Measurements from ENCODE around the gene USP2.
A peak's percentile ranks its signal among the peaks of the same experiment; 100 is the strongest.

Gene USP2

DNA sequence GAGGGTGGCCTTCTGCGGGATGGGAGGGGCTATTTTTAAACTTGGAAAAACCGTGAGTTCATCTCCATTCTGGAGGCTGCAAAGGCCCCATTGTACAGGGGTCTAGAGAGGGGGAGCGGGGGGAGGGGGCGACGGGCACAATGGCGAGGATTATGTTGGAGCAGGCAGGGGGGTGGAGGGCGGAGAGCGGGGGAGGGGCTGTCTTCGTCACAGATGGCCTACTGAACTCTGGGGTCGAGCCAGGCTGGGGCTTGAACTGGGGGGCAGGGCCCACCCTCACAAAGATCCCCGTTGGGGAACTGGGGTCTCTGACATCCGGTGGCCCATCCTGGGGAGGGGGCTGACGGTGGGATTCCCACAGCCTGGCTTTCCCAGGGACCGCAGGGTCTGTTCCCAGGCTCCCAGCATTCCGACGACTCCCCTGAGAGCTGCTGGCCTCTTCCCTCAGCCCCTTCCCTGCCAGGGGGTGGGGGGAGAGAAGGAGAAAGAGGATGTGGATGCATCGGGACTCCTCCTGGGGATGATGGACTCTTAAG is 61.2 kb downstream of the USP2 start:
- no peak for DNase-seq

DNA sequence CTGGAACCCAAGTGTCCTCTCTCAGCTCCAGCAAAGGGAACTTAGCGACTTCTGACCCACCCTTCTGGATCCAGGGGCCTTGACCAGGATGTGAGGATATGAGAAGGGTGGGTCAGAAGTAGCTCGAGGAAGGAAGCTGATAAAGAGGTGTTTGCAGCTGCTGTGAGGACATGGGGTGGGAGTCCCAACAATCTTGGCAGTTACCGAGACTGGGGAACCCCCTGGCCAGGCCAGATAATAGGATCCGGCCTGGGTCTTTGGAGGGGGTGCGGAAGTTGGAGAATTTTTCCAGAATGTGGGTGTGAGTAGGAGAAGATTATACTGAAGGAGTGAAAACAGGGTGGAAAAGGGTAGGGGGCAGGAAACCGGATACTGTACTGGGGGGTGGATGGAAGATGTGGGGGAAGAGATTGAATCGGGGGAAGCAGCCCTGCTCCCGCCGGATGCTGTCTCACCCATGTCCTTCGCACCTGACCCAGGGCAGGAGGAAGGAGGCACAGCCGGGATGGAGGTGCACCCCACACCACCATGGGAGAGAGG is 61.7 kb downstream of the USP2 start:
- DNase-seq: no peak

DNA sequence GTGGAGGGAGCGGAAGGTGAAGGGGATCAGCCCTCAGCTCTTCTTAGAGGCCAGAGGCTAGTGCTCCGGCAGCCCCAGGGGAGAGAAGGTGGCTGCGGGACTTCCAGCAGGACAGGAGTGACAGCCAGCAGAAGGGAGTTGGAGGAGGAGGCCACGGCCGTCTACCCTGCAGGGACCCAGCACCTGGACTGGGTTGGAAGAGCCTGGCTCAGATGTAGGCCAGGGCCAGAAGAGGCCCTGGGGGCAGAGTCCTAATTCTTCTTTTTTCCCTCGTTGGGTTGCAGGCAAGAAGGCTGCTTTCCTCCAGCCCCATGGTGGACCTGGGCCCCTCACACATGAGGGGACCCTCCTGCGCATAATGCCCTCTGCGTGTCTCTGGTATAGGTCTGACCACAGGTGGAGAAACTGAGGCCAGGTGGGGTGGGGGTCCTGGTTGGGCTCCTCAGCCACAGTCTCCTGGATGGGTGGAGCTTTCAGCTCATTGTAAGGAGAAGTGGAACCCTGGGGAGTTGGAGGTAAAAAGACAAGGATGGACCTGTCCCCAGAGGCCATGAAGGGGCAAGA is 62.3 kb downstream of the USP2 start:
- DNase-seq: no peak

DNA sequence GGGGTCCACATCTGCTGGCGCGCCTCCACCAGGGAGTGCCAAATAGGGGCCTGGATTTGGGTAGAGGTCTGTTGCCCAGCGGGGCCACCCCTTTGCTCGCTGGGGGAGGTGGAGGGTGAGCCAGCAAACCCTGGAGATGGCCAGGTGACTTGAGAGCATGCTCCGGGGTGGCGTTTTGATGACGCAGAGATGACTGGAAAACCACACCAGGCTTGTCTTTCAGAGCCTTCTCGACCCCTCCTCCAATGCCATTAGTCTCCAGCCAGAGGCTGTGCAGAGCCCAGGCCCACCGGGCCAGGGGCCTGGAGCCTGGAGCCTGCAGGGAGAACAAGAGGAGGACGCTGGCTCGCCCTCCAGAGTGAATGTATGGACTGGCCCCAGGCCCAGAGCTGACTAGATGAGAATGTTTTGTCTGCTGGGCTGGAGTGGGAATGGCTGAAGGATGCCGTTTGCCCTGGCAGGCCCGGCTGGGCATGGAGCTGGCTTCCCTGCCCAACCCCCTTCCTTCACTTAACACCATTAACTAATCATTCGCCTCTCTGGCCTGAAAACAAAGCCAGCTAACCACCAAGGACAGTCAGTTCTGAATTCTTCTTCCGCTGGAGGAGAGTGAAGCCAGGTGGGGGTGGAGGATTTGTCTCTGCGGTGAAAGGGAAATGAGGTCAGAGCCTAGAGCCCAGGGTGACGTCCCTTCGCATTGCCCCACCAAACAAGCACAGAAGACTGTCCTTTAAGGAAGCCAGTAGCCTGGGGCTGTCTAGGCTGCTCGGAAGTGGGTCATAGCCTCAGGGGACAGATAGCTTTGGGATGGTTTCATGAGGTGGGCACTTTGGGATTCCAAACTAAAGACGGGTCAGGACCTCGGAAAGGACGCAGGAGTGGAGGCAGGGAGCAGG is 63.0 kb downstream of the USP2 start:
- peak; percentile 37 for DNase-seq

DNA sequence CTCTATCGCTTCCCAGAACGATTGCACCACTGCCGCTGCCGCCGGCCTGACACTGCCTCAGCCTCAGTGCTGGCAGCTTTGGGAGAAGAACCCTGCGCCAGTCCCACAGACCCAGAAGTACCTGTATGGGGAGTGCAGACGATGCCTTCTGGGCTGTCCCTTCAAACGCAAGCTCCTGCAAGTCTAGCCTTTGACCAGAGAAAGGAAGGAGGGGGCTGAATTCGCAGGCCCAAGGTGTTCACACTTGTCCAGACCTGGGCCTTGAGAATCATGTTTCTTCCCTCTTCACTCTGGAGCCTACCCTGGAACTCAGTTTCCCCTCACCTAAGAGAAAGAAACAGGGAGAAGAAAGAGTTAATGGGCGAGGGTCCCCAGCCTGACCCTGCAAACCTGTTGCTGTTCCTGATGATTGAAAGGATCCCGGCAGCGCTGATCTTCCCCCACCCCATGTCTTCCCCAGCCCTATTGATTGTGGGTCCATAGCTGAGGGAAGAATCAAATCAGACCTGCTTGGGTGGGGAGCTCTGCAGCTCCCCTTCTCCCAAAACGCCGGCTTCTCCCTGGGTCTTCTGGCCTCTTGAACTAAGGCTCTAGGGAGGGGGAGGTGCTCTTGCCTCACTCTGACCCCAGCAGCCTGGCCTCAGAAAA is 63.8 kb downstream of the USP2 start:
- no peak for DNase-seq

DNA sequence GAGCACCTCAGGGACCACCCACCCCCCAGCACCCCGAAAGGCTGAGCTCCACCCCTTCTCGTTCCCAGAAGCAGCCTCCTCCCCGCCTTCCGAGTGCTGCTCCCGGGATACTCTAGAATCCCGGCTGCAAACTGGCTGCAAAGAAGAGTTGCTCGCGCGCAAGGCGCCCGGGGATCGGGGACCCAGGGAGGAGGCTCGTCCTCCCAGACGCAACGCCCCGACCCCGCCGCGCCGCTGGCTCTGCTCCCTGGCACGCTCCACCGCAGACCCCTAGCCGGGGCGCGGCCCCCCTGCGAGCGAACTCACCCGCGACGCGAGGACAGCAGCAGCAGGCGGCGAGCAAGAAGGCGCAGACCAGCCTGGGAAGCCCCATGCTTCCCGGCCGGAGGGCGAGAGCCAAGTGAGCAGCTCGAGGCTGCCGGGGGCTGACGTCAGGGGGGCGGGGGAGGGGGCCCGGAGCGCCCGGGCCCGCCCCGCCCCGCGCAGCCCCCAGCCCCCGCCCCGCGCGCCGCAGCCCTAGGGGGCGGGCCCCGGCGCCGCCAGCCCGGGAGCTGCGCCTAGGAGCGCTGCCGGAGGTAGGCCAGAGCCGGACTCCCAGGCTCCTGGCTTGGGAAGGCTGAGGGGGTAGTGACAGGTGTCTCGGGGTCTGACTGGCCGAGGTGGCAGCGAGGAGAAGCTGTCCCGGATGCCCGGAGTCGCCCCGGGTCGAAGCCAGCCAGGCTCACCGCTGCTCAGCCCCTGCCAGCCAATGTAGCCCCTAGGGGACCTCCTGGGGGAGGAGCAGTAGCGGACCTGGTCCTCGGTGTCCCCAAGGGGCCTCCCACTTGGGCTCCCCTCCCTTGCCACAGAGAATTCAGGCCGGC is 64.5 kb downstream of the USP2 start, which contains the start of gene MCAM:
TSS of gene MCAM (minus strand) at position 402 of the 863 bp plus-strand sequence. CDS start at position 373, 29 bp downstream.
- DNase-seq: peak; percentile 36

DNA sequence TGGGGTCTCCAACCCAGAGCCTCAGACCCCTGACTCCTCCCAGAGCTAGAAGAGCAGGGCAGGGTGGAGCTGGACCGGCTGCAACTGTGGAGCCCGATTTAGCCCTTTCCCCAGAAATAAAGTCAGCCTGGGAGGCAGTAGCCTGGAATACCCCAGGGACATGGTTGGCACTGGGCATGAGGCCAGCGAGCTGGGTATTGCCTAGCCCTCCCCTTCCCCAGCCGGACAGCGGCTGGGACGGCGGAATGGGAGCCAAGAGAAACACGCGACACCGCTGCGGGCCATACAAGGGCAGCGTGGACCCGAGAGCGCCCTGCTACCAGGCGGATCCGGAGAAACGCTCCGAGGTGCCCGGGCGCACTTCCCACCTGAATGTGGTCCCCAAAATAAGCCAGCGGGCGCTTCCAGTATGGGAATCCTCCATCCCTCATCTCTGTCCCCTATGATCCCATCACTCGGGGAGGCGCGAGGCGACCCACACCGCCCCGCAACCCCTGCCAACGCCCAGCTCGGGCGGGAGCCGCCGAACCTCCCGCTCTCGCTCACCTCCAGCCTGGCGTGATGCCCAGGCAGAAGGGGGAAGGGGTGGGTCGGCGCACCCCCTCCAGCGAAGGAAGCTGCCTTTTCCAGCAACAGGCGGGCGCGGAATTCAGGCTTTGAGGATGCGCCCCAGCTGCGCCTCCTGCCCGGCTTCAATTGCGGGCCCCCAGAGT is 65.3 kb downstream of the USP2 start:
- DNase-seq: peak; percentile 39

DNA sequence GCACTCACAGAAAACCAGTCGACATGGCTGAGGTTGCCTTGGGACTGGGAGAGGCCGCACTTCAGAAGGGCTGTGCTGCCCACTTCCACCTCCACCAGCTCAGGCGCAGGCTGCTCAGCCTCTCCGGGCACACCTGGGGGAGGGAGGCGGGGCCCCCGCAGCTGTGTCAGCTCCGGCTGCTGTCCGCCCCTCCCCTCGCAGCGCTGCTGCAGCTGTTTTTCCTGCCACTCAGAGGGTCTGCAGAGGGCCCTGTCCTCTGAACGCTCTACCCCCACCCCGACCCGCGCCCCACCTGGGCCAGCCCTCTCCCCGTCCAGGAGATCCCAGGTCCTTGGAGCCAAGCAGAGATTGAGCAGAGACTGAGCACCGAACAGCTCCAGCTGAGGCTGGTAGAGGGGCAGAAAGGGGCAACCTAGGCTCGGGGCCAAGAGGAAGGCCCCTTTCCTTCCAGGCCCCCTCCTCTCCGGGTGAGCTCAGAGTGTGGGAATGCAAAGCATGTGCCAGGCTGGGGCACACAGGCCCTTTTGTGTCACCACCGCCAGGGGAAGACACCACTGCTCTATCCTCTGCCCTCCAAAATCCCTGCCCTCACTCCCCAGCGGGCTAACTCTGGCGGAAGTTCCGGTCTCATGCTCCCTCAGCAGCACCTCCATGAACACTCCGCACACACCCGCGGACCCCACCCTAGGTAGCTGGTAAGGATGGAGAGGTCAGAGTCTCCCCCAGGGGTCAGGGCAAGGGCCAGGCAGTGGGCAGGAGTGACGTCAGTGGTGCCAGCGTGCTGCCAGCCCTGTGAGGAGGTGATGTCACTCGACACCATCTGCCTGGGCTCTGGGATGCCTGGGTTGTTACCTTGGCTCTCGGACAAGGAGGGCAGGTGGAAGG is 66.1 kb downstream of the USP2 start:
- peak; percentile 63 for DNase-seq

DNA sequence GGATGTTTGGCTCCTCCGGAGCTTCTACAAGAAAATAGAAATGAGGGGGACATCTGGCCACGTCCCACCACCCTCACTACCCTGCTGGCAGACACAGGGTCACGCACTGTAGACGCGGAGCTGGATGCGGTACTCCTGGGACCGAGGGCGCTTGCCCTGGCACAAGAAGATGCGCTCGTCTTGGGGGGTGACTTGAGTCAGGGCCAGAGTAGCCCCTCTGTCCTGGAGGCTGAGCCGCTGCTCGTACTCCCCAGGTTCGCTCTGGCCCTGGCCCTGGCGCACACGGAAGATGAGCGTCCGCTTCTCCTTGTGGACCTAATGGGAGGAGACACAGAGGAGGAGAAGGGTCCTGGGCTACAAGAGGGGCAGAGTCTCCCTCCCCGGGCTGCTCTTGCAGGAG is 66.8 kb downstream of the USP2 start:
- no peak for DNase-seq

DNA sequence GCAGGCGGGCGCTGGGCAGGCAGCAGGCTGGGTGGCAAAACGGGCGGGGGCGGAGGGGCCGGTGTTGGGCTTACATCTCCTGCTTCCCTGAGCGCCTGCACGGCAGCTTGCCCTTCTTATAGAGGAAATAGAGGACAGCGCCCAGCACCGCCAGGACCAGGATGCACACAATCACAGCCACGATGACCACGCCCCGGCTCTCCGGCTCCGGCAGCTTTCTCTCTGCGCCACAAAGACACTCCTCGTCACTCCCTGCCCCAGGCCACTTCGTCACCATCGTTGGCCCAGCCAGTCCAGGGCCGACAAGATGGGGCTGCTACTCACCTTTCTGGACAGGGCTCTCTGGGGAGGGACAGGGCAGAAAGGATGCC is 70.8 kb downstream of the USP2 start:
- DNase-seq: no peak

DNA sequence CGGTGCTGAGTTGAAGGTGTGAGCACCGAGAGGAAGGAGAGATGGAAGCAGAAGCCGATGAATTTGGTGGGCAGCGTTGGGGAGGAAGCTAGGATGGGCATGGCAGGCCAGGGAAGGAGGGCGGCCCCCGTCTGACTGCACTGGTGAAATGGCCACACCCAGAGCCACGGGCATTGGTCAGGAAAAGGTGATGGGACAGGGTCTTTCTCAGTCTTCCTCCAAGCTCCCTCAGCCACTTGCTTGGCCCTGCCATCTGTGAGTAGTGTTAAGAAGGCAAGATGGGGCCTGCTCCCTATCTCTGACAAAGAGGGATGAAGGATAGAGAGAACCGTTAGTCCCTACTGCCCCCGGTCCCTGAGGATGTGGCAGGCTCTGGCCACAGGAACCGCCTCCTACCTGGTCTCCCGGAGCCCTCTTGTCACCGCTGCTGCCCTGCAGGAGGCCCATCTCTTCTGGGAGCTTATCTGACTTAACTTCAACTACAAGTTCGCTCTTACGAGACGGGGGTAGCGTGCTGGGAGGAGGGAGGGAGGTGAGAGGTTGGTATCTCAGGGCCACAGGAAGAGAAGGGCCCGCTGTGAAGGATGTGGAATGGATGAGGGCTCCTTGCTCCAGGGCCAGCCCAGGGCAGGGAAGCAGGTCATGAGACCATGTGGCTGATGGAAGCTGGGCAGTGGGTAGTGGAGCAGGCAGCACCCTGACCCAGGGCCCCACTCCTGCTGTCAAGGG is 71.4 kb downstream of the USP2 start:
- DNase-seq: no peak

DNA sequence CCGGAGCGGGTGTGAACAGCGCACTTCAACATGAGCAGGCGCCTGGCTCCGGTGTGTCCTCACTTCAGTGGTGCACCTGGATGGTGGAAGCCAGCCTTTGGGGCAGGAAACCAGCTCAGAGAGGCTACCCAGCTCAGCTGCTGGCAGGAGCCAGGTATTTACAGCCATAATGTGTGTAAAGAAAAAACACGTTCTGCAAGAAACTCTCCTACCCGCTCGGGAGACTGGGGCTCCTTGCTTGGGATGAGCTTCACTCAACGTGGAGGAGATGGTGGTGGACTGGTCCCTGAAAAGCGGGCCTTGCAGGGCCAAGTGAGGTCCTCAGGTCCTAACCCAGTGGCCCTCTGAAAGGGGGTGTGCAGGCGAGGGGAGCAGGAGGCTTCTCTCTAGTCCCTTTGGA is 72.1 kb downstream of the USP2 start:
- no peak for DNase-seq

DNA sequence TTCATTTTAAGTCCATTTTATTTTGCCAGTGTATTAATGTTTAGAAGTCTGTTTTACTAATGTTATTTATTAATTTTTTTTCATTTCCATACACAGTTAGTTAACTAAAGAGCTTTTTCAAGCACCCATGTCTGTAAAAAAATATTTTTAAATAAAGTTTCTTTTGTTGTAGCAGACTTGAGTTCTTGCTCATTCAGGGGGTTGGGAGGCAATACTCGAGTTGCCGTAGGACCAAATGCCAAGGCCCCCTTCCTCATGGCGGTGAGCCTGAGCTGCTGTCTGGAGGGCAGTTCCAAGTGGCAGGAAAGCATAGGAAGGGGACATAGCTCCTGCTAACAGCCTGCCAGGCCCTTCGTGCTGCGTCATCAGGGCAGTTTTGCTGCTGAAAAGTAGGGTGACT is 73.5 kb downstream of the USP2 start:
- no peak for DNase-seq

DNA sequence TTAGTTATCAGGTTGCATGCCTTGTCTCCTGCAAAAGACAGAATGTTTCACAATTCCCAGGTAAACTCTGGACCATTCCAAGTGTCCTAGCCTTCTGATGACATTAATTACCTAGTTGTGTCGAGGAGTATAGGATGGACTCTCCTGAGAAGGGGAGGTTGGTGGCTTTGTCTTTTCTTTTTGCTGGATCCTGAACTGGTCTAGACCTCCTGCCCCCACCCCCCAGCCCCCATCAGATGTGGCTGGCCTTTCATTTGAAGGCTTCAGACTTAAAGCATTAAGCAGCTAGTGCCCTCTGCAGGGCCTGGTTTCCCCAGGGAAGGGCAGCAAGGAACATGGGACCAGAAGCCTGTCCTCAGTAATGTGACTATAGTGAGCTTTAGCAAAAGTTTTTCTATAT is 74.3 kb downstream of the USP2 start:
- DNase-seq: no peak

DNA sequence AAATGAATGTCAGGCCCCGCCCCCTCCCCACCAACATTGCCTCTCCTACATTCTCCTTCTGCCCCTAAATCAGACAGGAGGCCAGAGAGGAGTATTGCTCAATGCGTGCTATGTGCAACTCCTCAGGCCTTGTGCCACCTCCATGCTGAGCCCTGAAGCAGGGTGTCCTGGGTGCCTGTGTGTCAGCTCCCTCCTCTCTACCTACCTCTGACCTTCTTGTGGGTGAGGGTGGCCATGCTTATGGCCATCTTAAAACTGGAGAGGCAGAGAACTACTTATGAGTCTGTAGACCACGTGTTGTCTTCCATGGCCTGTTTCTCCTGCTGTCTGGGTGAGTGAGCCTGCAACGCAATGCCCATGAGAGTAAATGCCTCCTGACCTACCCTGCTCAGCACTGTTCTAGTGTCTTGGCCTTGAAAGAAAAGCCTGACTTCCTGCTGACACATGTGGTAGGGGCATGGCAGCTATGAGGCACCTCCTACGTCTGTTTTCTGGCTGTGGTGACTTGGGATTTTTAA is 75.1 kb downstream of the USP2 start:
- peak; percentile 46 for DNase-seq

DNA sequence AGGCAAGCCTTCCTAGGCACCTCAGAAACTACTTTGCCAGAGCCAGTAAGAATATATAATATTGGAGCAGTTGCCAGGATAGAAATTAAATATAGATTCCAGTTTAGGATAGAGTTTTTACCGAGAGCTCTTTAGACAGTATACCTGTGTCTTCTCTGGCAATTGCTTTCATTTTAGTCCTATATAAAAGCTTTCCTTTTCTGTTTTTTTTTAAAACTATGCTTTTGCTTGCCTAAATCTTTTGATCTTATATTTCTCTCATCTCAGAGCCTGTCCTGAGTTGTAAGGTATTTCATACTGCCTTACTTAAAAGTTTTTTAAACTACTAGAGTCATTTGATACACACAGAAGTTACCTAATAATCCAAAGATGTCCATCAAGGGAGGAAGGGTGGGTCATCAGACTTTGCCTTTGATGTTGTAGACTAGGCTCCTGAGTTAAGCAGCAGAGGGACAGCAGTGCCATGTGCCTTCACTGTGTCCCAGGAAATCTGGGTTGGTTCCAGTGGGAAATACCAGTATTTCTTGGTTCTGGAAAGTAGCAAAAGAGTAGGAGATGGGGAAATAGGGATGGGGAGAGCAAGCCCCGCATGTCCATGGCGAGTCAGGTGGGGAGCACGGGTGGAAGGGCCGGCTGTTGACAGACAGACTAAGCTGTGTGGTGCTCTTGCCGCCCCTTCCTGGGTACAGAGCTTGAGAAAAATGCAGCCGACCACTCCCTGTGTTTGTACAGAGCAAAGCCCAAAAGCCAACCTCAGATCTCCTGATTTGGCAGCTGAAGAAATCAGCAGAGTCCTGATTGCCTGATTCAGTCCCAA is 75.7 kb downstream of the USP2 start:
- DNase-seq: no peak

Data from stimulated activated CD8-positive, alpha-beta memory T cell treated with anti-CD3 and anti-CD28 coated beads, Interleukin-4, amount 100 ng/mL, for 48 hours (primary cell).